ENCODE data around the gene GCNT1.

DNA sequence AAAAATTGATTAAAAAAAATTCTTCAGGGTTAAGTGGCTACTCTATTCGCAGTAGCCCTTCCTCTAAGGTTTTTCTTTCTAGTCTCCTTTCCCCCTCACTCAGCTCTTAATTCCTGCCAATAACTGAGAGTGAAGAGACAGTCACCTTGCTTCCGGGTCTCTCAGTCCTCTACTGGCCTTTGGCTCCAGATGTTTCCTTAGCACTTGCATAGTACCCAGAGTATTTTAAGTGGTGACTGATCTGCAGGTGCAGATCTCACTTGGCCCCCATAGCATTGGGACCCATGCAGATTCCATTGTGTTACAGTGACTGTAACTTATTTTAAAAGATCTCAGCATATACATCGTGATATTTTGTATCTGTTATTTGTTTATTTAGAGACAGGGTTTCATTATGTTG is 66.2 kb downstream of the GCNT1 start:
- TF ChIP-seq POLR2A (IDR thresholded peaks at IDR 0.05; ENCODE audit: low read depth, low read length) (no peak), MXI1 (IDR thresholded peaks at IDR 0.05; ENCODE audit: borderline replicate concordance, low read depth, low read length) (no peak), SMC3 (IDR thresholded peaks at IDR 0.05; ENCODE audit: low read depth, low read length) (no peak), CTCF (conservative IDR thresholded peaks at IDR 0.05; ENCODE audit: low read depth, low read length) (no peak), CEBPB (IDR thresholded peaks at IDR 0.05; ENCODE audit: low read depth, low read length) (no peak), ELK1 (IDR thresholded peaks at IDR 0.05; ENCODE audit: borderline replicate concordance, low read depth, low read length) (no peak), RAD21 (IDR thresholded peaks at IDR 0.05; ENCODE audit: low read length) (no peak), USF2 (IDR thresholded peaks at IDR 0.05; ENCODE audit: low read depth, low read length) (no peak), CHD1 (IDR thresholded peaks at IDR 0.05; ENCODE audit: low read depth, low read length) (no peak), RFX5 (IDR thresholded peaks at IDR 0.05; ENCODE audit: low read depth, low read length) (no peak)
